Measurements from ENCODE around the gene MRPS15.
A peak's percentile ranks its signal among the peaks of the same experiment; 100 is the strongest.
"Not testable (repeated sequence)": the region's sequence is repeated elsewhere in the genome, so short reads cannot be mapped to it uniquely, and the experiment has no call there.

Gene MRPS15

DNA sequence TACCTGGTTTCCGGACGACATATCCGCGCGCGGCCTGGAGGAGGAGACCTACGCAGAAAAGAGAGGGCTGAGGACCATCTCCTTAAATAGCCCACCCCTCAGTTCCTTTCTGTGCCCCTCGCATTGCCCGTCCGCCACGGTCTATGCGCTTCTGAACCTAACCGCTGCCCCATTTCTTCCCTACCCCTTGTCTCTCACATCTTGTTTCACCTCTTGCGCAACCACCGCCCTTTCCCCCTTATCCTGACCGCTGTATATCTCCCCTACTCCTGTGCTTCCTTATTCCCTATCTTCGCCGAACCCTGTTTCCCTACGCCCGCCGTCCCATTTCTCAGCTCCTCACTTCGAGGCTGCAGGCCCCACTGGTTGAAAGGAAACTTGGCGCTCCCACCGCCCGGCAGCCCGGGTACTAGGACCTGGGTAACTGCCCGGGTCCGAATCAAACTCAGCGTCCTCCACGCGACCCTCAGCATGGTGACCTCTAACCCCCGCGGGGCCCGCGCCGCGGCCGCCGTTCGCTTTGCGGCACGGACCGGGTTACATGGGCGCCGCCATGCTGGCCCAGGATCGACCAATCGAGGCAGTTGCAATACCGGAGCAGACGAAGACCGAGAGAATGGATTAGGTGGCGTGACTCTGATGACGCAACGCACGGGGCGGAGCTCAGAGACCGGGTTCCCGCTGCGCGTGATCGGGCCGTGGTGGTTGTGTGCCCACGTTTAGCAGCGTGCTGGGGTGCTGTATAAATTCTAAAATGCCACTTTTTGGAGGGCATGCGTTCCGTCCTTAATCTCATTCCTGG is at the start of gene MRPS15:
Gene MRPS15 (minus strand): TSS at position 582 of the 802 bp plus-strand sequence. CDS start 109 bp downstream, at position 473.
- peak; percentile 93 for DNase-seq (ENCODE audit: low read depth)
- no peak for TF ChIP-seq CTCF (conservative IDR thresholded peaks at IDR 0.05; ENCODE audit: low read length)
- H3K4me3 ChIP-seq (ENCODE audit: low read length): peak within 1 kb of the TSS; percentile 90

GRCh38 chr1:36512842-36513241 is 48.7 kb upstream of the MRPS15 start:
- no peak for DNase-seq (ENCODE audit: low read depth)
- no peak for TF ChIP-seq CTCF (conservative IDR thresholded peaks at IDR 0.05; ENCODE audit: low read length)
- no peak overlapping the region for H3K4me3 ChIP-seq (ENCODE audit: low read length)

DNA sequence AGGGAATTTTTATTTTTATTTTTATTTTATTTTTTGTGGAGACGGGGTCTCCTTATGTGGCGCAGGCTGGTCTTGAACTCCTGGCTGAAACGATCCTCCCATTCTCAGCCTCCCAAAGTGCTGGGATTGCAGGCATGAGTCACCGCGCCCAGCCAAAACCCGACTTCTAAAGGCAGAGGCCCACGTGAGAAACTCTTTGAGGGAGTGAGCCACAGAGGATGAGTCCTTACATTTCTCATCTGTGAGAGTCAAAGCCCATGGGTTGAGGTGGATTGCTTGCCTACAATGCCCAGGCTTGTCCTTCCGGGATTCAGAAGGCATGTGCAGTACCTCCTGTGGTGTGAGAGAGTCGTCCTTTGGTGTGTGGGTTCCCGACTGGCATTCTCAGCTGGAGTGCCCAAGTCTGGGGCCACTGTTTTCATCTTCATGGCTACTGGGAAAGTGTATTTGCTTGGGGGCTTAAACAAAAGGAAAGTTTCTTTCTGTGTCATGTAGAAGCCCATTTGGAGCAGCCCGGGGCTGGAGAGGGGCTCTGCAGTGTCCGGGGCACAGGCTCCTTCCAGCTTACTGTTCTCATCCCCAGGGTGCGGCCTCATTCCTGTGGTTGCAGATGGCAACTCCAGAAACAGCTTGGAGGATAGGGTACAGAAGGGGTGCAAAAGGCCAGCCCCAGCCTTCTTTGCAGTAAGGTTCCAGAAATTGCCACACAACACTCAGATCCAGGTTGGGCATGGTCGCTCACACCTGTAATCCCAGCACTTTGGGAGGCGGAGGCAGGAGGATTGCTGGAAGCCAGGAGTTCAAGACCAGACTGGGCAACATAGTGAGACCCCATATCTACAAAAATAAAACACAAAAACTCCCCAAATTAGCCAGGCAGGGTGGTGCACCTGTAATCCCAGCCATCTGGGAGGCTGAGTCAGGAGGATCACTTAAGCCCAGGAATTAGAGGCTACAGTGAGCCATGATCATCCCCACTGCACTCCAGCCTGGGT is 47.9 kb upstream of the MRPS15 start:
- TF ChIP-seq CTCF (conservative IDR thresholded peaks at IDR 0.05; ENCODE audit: low read length): no peak
- no peak for DNase-seq (ENCODE audit: low read depth)
- no peak overlapping the region for H3K4me3 ChIP-seq (ENCODE audit: low read length)

DNA sequence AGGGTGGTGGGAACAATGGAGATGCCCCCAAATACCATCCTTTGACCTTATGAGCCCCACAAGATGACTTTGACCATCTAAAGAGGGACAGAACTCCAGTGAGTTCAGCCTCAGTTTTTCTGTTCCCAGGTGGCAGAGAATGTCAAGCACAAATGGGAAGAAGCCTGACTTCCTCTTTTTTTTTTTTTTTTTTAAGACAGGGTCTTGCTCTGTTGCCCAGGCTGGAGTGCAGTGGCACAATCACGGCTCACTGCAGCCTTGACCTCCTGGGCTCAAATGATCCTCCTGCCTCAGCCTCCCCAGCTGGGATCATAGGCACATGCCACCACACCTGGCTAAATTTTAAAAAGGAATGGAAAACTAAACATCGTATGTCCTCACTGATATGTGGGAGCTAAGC is 47.0 kb upstream of the MRPS15 start:
- not testable (repeated sequence) for DNase-seq (ENCODE audit: low read depth)

GRCh38 chr1:36510418-36510817 is 46.2 kb upstream of the MRPS15 start:
- no peak for TF ChIP-seq CTCF (conservative IDR thresholded peaks at IDR 0.05; ENCODE audit: low read length)
- H3K4me3 ChIP-seq (ENCODE audit: low read length): no peak overlapping the region
- DNase-seq (ENCODE audit: low read depth): no peak

More for the DNA sequence above, 47.0 kb upstream of the MRPS15 start:
- not testable (repeated sequence) for H3K4me3 ChIP-seq (ENCODE audit: low read length)

DNA sequence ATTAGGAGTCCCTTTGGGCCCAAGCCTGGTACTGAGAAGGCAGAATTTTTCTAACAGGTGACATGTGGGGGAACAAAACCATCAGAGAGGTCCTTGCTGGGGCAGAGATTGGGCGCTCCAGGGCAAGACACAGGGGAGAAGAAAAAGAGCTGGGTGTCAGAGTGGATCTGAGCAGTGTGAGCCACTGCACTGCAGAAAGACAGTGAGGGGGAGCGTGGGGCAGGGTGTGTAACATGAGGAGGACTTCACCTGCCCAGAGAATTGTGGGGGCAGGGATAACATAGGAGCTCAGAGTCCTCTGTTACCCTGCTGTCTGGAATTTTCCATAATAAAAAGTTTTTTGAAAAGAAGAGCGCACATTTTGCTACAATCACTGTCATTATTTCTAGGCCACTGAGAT is 44.1 kb upstream of the MRPS15 start:
- DNase-seq (ENCODE audit: low read depth): no peak
- no peak for TF ChIP-seq CTCF (conservative IDR thresholded peaks at IDR 0.05; ENCODE audit: low read length)
- H3K4me3 ChIP-seq (ENCODE audit: low read length): no peak overlapping the region

- DNase-seq (ENCODE audit: low read depth): no peak
- H3K4me3 ChIP-seq (ENCODE audit: low read length): no peak overlapping the region
- no peak for TF ChIP-seq CTCF (conservative IDR thresholded peaks at IDR 0.05; ENCODE audit: low read length)
Measured at GRCh38 chr1:36506276-36506920, 42.2 kb upstream of the MRPS15 start.

All from AG10803 (cell line).